K562 (cell line): ENCODE data around the gene SIGLEC14. TPM values are rescaled to one million over a fixed set of nuclear protein-coding genes. Genes with fewer than 3 reads are reported as not detected.
A peak's percentile ranks its signal among the peaks of the same experiment; 100 is the strongest.

ENCODE experiments used
- CHD1 ChIP-seq: fragments of 200-600 bp; sonication (generic); IDR thresholded peaks from one replicate; pipeline ENCODE4 v1.6.1; 2012; ENCODE audit warnings: mild to moderate bottlenecking, moderate library complexity, low read length, inconsistent platforms
- ILF3 ChIP-seq: fragments of 450-650 bp; IDR thresholded peaks from 2 replicates; pipeline ENCODE4 v1.6.1; 2018; ENCODE audit warnings: antibody characterized with exemption, mild to moderate bottlenecking, moderate library complexity, borderline replicate concordance
- PHF21A ChIP-seq: fragments of 450-650 bp; IDR thresholded peaks from 2 replicates; pipeline ENCODE4 v1.6.1; 2017; ENCODE audit warnings: low read depth, borderline replicate concordance
- YBX1 ChIP-seq: fragments of 450-650 bp; IDR thresholded peaks from 2 replicates; pipeline ENCODE4 v1.7.1; 2016; ENCODE audit warnings: mild to moderate bottlenecking
- ZFP36 ChIP-seq: fragments of 150-350 bp; IDR thresholded peaks from 2 replicates; pipeline ENCODE4 v1.6.1; 2018; ENCODE audit warnings: low read length, low read depth; ENCODE audit not compliant: partially characterized antibody
- polyA plus RNA-seq, 8 experiments: library from polyadenylated mRNA; depleted of rRNA in 4 of 8; stranded (reverse) in 5 of 8; unstranded in 3 of 8; fragments of >200 nt; fragmentation: Nextera tagmentation in 2 of 8; fragmentation: Illumina TruSeq in 1 of 8; extraction: Ambion mirVana in 2 of 8; extraction: Trizol in 1 of 8; gene quantifications; 2 replicates each; pipeline versions ENCODE4 v1.2.1 to v1.2.3, GENCODE V29; 2011 to 2014; ENCODE audit warnings: inconsistent platforms in 1 of 8, missing spikeins in 1 of 8
- total RNA-seq, 7 experiments: library from RNA; depleted of rRNA in 6 of 7; stranded (reverse); fragments of >200 nt in 6 of 7; fragmentation: Illumina TruSeq in 2 of 7; extraction: Trizol in 2 of 7; gene quantifications; 2 replicates each; pipeline versions ENCODE4 v1.2.1 to v1.2.3, GENCODE V29; 2011 to 2021; ENCODE audit warnings: low replicate concordance in 1 of 7
- TF ChIP-seq, protein P1 (sequence below), 2 experiments: fragments of 450-650 bp; IDR thresholded peaks; 2 replicates each; pipeline ENCODE4 v1.6.1; 2016; ENCODE audit warnings: mild to moderate bottlenecking in 2 of 2, borderline replicate concordance in 1 of 2, low read depth in 1 of 2, moderate library complexity in 1 of 2
- TF ChIP-seq, protein P2 (sequence below): fragments of 450-650 bp; formaldehyde crosslinking; conservative IDR thresholded peaks from 2 replicates; pipeline ENCODE4 v1.4.0; 2022; ENCODE audit warnings: mild to moderate bottlenecking, missing genetic modification characterization
- TF ChIP-seq, protein P3 (sequence below): IDR thresholded peaks from 2 replicates; pipeline ENCODE4 v1.6.1; 2016; ENCODE audit warnings: missing genetic modification characterization, missing compliant biosample characterization
- TF ChIP-seq, protein P4 (sequence below): sonication (generic); formaldehyde crosslinking; IDR thresholded peaks from 2 replicates; pipeline ENCODE4 v1.8.0; 2022; ENCODE audit warnings: missing genetic modification reagents, mild to moderate bottlenecking, borderline replicate concordance
- TF ChIP-seq, protein P5 (sequence below): fragments of 200-800 bp; sonication (Bioruptor generic); IDR thresholded peaks from 2 replicates; pipeline ENCODE4 v1.6.1; 2017; ENCODE audit warnings: missing genetic modification characterization, missing compliant biosample characterization

Gene SIGLEC14
- total and polyA plus RNA-seq, 9 of the 15 experiments (the other 6 are each of a cell fraction or from before 2014, with no cell fraction given) = not detected

DNA sequence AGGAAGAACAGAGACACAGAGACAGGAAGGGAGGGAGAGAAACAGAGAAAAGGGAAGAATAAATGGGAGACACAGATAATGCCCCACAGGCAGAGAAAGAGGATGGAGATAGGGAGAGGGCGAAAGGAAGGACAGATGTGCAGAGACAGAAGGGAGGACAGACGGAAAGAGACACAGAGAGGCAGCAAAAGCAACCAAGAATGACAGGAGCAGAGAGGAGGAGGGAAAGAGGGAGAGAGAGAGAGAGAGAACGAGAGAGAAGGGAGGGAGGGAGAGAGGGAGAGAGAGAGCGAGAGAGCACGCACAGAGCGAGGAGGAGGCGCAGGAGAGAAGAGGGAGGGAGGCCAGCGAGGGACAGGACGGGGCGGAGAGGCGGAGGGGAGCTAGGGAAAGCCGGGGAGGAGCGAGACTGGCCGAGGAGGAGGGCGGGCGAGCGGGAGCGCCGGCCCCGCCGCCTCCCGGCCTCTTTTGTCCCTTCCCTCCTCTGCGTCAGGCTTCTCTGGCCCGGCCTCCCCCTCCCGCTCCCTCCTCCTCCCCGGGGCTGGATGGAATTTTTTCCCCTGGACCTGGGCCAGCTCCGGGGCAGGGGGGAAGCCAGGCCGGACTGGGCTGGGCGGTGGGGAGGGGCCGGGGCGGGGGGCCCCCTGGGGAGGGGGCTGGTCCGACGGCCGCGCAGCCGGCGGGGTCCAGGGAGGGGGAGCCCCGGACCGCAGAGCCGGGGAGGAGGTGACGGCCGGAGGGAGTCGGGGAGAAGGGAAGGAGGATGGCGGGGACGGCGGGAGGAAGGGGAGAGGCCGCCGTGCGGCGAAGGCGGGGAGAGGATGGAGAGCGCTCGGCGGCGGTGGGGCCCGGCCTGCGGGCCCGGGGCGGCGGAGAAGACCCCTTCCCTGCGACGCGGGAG is 42.3 kb upstream of the SIGLEC14 start (continued):
- TF ChIP-seq, protein P1, sequence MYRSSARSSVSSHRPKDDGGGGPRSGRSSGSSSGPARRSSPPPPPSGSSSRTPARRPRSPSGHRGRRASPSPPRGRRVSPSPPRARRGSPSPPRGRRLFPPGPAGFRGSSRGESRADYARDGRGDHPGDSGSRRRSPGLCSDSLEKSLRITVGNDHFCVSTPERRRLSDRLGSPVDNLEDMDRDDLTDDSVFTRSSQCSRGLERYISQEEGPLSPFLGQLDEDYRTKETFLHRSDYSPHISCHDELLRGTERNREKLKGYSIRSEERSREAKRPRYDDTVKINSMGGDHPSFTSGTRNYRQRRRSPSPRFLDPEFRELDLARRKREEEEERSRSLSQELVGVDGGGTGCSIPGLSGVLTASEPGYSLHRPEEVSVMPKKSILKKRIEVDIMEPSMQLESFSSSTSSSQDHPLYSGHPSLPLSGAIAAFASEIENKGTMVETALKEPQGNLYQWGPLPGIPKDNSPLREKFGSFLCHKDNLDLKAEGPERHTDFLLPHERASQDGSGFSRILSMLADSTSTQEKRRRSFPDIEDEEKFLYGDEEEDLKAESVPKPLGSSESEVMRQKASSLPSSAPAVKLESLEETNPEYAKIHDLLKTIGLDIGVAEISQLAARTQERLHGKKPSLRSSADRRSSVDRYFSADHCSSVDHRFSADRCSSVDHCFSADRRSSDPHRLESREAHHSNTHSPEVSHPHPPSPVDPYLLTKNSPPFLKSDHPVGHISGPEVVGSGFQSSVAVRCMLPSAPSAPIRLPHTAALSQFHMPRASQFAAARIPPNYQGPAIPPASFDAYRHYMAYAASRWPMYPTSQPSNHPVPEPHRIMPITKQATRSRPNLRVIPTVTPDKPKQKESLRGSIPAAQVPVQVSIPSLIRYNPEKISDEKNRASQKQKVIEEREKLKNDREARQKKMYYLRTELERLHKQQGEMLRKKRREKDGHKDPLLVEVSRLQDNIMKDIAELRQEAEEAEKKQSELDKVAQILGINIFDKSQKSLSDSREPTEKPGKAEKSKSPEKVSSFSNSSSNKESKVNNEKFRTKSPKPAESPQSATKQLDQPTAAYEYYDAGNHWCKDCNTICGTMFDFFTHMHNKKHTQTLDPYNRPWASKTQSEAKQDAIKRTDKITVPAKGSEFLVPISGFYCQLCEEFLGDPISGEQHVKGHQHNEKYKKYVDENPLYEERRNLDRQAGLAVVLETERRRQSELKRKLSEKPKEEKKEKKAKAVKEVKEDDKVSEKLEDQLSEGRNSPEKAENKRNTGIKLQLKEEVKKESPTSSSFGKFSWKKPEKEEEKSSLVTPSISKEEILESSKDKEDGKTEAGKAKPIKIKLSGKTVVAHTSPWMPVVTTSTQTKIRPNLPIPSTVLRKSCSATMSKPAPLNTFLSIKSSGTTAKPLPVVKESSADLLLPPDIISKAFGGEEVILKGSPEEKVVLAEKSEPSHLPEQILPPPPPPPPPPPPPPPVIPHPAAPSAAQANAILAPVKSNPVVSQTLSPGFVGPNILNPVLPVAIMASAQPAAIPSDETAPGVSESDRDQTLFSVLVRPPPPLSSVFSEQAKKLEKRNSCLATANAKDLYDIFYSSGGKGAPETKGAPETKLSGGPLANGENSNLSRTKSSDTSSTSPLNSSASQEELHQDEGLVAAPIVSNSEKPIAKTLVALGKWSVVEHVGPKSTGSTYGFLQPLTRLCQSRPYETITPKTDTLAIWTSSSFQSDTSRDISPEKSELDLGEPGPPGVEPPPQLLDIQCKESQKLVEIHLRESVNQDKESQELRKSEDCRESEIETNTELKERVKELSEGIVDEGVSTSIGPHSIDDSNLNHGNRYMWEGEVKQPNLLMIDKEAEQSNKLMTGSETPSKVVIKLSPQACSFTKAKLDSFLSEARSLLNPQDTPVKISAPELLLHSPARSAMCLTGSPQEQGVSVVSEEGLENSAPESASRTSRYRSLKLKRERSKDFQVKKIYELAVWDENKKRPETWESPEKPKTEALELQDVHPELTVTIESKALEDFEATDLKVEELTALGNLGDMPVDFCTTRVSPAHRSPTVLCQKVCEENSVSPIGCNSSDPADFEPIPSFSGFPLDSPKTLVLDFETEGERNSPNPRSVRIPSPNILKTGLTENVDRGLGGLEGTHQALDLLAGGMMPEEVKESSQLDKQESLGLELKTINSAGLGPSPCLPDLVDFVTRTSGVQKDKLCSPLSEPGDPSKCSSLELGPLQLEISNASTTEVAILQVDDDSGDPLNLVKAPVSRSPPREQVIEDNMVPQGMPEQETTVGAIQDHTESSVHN (IDR thresholded peaks at IDR 0.05; ENCODE audit: borderline replicate concordance in 1 of 2, low read depth in 1 of 2) = peak in 1 of 2 experiments; percentile 62; a peak in 1 of 4 replicates
- TF ChIP-seq, protein P2, sequence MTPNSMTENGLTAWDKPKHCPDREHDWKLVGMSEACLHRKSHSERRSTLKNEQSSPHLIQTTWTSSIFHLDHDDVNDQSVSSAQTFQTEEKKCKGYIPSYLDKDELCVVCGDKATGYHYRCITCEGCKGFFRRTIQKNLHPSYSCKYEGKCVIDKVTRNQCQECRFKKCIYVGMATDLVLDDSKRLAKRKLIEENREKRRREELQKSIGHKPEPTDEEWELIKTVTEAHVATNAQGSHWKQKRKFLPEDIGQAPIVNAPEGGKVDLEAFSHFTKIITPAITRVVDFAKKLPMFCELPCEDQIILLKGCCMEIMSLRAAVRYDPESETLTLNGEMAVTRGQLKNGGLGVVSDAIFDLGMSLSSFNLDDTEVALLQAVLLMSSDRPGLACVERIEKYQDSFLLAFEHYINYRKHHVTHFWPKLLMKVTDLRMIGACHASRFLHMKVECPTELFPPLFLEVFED (CRISPR knock-in tag) = peak; percentile 78
- TF ChIP-seq PHF21A (peak; percentile 30; the same call in 1 of the 2 replicates), YBX1 (no peak), CHD1 (peak; percentile 8), ILF3 (no peak), ZFP36 (peak; percentile 28)
- TF ChIP-seq, protein P3, sequence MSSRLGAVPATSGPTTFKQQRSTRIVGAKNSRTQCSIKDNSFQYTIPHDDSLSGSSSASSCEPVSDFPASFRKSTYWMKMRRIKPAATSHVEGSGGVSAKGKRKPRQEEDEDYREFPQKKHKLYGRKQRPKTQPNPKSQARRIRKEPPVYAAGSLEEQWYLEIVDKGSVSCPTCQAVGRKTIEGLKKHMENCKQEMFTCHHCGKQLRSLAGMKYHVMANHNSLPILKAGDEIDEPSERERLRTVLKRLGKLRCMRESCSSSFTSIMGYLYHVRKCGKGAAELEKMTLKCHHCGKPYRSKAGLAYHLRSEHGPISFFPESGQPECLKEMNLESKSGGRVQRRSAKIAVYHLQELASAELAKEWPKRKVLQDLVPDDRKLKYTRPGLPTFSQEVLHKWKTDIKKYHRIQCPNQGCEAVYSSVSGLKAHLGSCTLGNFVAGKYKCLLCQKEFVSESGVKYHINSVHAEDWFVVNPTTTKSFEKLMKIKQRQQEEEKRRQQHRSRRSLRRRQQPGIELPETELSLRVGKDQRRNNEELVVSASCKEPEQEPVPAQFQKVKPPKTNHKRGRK (tag) = peak; percentile 83
- TF ChIP-seq, protein P4, sequence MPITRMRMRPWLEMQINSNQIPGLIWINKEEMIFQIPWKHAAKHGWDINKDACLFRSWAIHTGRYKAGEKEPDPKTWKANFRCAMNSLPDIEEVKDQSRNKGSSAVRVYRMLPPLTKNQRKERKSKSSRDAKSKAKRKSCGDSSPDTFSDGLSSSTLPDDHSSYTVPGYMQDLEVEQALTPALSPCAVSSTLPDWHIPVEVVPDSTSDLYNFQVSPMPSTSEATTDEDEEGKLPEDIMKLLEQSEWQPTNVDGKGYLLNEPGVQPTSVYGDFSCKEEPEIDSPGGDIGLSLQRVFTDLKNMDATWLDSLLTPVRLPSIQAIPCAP (CRISPR knock-in tag) = no peak
- TF ChIP-seq, protein P5, sequence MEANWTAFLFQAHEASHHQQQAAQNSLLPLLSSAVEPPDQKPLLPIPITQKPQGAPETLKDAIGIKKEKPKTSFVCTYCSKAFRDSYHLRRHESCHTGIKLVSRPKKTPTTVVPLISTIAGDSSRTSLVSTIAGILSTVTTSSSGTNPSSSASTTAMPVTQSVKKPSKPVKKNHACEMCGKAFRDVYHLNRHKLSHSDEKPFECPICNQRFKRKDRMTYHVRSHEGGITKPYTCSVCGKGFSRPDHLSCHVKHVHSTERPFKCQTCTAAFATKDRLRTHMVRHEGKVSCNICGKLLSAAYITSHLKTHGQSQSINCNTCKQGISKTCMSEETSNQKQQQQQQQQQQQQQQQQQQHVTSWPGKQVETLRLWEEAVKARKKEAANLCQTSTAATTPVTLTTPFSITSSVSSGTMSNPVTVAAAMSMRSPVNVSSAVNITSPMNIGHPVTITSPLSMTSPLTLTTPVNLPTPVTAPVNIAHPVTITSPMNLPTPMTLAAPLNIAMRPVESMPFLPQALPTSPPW = peak; percentile 86
